GM13977 (cell line): Measurements from ENCODE around the gene RRP9.

ENCODE experiments used
- DNase-seq: peaks from one replicate; pipeline ENCODE4 v3.0.0; 2012; ENCODE audit warnings: low spot score
- in situ Hi-C: fragments of 300-500 bp; cut with MboI; formaldehyde crosslinking; loops from one replicate; pipeline ENCODE4 v1.12.0; 2022; ENCODE audit warnings: low sequenced_read_pairs, low pct_unique_long_range_greater_than_20kb, mixed read lengths, inconsistent platforms; ENCODE audit not compliant: unreplicated experiment
- TF ChIP-seq, protein P1 (sequence below): IDR thresholded peaks from 2 replicates; pipeline ENCODE4 v1.5.1; 2012; ENCODE audit warnings: mild to moderate bottlenecking, control low read depth; ENCODE audit not compliant: insufficient read depth; ENCODE audit errors: extremely low read depth, missing control alignments

The RRP9 gene

DNA sequence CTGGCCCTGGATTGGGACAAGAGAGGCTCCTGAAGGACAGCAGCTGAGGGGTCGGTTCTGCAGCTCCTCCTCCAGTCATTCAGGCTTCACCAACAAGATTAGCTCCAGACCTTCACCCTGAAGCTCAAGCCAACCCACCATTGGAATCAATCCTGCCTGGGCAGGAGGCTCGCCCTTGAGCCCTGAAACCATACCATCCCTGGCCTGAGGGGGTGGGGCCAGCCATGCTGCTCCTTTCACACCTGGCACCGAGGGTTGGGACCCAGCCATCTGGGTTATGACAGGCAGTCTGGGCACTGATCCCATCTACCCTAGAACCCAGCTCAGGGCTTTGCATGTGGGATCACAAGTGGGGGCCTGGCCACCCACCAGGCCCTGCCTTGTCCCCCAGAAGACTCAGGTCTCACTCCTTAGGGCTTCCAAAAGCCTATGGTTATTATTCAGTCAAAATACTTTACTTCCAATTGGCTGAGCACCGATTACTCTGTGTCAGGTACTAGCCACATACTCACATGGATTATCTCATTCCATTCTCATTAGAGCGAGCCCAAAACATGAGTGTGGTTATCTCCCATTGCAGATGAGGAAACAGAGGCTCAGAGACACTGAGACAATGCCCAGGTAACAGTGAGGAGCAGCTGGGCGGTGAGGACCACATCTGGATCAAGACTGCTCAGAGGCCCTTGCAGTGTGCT, 29.0 kb upstream of the RRP9 start:
- in situ Hi-C loops = no loop called here
- DNase-seq = no peak
- TF ChIP-seq, protein P1, sequence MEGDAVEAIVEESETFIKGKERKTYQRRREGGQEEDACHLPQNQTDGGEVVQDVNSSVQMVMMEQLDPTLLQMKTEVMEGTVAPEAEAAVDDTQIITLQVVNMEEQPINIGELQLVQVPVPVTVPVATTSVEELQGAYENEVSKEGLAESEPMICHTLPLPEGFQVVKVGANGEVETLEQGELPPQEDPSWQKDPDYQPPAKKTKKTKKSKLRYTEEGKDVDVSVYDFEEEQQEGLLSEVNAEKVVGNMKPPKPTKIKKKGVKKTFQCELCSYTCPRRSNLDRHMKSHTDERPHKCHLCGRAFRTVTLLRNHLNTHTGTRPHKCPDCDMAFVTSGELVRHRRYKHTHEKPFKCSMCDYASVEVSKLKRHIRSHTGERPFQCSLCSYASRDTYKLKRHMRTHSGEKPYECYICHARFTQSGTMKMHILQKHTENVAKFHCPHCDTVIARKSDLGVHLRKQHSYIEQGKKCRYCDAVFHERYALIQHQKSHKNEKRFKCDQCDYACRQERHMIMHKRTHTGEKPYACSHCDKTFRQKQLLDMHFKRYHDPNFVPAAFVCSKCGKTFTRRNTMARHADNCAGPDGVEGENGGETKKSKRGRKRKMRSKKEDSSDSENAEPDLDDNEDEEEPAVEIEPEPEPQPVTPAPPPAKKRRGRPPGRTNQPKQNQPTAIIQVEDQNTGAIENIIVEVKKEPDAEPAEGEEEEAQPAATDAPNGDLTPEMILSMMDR = no peak

DNA sequence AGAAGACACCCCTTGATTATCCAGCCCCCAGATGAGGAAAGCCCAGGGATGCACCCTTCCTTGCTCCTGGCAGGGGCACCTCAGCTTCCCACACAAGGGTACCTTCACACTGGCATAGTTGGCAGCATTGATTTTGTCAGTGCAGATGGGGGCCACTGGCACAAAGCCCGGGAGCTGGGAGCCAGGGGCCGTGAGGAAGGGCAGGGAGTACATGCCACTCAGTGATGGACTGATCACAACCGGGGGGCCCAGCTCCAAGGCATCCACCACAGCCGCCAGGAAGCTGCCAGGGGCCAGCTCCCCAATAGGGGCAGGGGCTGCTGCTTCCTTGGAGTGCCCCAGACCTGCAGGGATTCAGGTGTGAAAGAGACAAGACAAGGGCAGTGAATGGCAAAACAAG, 28.1 kb upstream of the RRP9 start:
- TF ChIP-seq, protein P1 = no peak
- in situ Hi-C loops = no loop called here
- DNase-seq = no peak

DNA sequence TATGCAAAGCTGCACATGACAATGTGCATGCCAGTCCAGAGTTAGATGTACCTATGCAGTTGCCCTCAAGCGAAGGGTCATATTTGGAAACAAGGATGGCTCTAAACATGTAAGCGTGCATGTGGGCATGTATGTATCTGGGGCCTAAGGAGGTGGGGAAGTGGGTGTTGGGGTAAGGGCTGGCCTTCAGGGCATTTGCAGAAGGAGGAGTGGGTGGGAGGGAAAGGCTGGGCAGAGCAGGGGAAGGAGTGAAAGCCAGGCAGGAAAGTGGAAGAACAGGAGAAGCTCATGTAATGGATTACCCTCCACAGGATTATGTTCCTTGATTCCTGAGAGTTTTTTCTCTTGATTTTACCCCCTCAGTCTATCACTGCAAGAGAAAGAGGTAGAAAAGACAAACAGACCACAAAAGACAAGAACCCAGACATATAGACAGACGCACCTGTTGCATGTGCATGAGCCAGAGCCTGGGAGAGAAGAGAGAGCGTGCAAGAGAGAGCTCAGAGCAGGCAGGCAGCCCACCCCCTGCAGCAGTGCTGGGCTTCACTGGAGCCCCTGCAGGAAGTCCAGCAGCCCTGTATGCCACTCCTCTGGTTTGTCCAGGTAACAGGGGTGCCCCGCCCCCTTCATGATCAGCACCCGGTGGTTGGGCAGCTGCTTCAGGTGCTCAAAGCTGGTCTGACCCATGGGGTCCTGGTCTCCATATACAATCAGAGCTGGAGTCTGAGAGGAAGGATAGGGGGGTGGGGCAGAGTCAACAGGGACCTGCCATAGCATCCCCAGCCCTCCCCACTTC, 27.4 kb upstream of the RRP9 start:
- DNase-seq = no peak
- in situ Hi-C loops = no loop called here
- TF ChIP-seq, protein P1 = no peak

- DNase-seq = no peak
- TF ChIP-seq, protein P1 = no peak
- in situ Hi-C loops = no loop called here
These were observed 26.6 kb upstream of the RRP9 start for GRCh38 chr3:51968170-51968775.

- DNase-seq = peak; percentile 72
- in situ Hi-C loops = no loop called here
- TF ChIP-seq, protein P1 = no peak
These were observed 25.9 kb upstream of the RRP9 start, which contains the start of gene PCBP4 for GRCh38 chr3:51967384-51968169. TSS of gene PCBP4 (minus strand) at chr3:51967454. CDS start at chr3:51961240, 6,214 bp downstream.

- in situ Hi-C loops = no loop called here
- DNase-seq = no peak
- TF ChIP-seq, protein P1 = no peak
These were observed 25.2 kb upstream of the RRP9 start for GRCh38 chr3:51966922-51967383.
